GM19043 (cell line): Measurements from ENCODE around the gene NLGN2.

Experiments used
- ATAC-seq: cut with Tn5 transposase; IDR thresholded peaks from one replicate; pipeline ENCODE4 v1.9.1; 2021; ENCODE audit warnings: low read depth; ENCODE audit not compliant: unreplicated experiment

Gene NLGN2

GRCh38 chr17:7411427-7411750 is 3.7 kb downstream of the NLGN2 start:
- ATAC-seq = no peak

- ATAC-seq = no peak
Measured at GRCh38 chr17:7413346-7413985, 5.8 kb downstream of the NLGN2 start.

GRCh38 chr17:7414837-7415236 is 7.2 kb downstream of the NLGN2 start:
- no peak for ATAC-seq

GRCh38 chr17:7415784-7416183 is 8.1 kb downstream of the NLGN2 start:
- ATAC-seq = no peak

- no peak for ATAC-seq
Measured at GRCh38 chr17:7416323-7416722, 8.7 kb downstream of the NLGN2 start.

- no peak for ATAC-seq
Measured at GRCh38 chr17:7417056-7417655, 9.5 kb downstream of the NLGN2 start.

GRCh38 chr17:7418472-7419152 is 11.0 kb downstream of the NLGN2 start:
- ATAC-seq = no peak

- ATAC-seq = no peak
Measured at GRCh38 chr17:7419819-7420610, 12.4 kb downstream of the NLGN2 start, which contains the start of gene SPEM1. TSS of gene SPEM1 (plus strand) at chr17:7420324. CDS start at chr17:7420385, 61 bp downstream.

- no peak for ATAC-seq
Measured at GRCh38 chr17:7421186-7421585, 13.5 kb downstream of the NLGN2 start.

- ATAC-seq = no peak
Measured at GRCh38 chr17:7423679-7424078, 16.0 kb downstream of the NLGN2 start.

GRCh38 chr17:7425316-7425715 is 17.7 kb downstream of the NLGN2 start, which contains the start of gene SPEM2:
TSS of gene SPEM2 (plus strand) at chr17:7425616. CDS start at chr17:7425689, 73 bp downstream.
- ATAC-seq = no peak

- ATAC-seq = no peak
Measured at GRCh38 chr17:7425756-7426155, 18.1 kb downstream of the NLGN2 start.

- ATAC-seq = no peak
Measured at GRCh38 chr17:7426203-7426863, 18.7 kb downstream of the NLGN2 start.

GRCh38 chr17:7426896-7427489 is 19.3 kb downstream of the NLGN2 start:
- no peak for ATAC-seq

- no peak for ATAC-seq
Measured at GRCh38 chr17:7427549-7427948, 19.9 kb downstream of the NLGN2 start.

GRCh38 chr17:7428557-7428956 is 20.9 kb downstream of the NLGN2 start, which contains the start of gene SPEM3:
TSS of gene SPEM3 (plus strand) at chr17:7428857. CDS start at chr17:7428903, 46 bp downstream.
- ATAC-seq = no peak

GRCh38 chr17:7429722-7430121 is 22.1 kb downstream of the NLGN2 start:
- ATAC-seq = no peak

GRCh38 chr17:7431231-7431630 is 23.6 kb downstream of the NLGN2 start:
- no peak for ATAC-seq

- no peak for ATAC-seq
Measured at GRCh38 chr17:7432296-7432695, 24.7 kb downstream of the NLGN2 start.
